ENCODE results near the gene PEX12.

Gene PEX12

DNA sequence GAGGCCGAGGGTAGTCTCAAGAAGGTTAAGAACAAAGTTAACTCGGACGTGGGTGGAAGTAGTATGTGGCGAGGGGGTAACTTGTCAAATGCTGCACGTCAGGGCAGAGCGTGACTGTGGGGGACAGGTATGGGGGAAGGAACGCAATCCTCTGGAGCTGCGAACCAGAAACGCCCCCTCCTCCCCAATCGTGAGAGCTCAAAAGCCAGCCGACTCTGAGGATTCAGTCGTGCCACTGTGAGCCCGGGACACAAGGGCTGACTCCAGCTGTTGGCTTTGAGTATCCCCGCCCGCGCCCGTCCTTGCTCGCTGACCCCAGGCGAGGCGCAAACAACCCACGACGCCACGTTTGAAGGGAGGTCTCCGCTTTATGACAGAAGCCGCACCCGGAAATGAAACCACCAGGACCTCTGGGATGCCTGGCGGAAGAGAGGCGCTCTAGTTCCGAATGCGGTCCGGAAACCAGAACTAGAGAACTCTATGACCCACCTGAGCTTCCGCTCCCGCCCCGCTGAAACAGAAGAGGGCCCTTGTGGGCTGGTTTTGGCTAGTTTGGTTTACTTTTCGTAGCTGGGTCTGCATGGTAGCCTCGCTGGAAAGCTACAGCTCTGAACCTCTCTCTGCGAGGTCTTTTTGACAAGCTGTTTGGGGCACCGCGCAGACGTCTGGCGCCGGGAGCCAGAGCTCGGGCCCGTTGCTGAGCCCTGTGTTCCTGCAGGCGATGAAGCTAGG, at the start of gene PEX12:
Gene PEX12, minus strand, starts transcription at position 375 of the 732 bp plus-strand sequence. CDS start 550 bp downstream, outside the sequence.
- H3K27ac ChIP-seq = peak within 1 kb of the TSS; percentile 92
- TF ChIP-seq, protein P1, sequence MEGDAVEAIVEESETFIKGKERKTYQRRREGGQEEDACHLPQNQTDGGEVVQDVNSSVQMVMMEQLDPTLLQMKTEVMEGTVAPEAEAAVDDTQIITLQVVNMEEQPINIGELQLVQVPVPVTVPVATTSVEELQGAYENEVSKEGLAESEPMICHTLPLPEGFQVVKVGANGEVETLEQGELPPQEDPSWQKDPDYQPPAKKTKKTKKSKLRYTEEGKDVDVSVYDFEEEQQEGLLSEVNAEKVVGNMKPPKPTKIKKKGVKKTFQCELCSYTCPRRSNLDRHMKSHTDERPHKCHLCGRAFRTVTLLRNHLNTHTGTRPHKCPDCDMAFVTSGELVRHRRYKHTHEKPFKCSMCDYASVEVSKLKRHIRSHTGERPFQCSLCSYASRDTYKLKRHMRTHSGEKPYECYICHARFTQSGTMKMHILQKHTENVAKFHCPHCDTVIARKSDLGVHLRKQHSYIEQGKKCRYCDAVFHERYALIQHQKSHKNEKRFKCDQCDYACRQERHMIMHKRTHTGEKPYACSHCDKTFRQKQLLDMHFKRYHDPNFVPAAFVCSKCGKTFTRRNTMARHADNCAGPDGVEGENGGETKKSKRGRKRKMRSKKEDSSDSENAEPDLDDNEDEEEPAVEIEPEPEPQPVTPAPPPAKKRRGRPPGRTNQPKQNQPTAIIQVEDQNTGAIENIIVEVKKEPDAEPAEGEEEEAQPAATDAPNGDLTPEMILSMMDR (conservative IDR thresholded peaks at IDR 0.05) = 0 out of 2 replicates have a peak, but pooled peaks have one; percentile 8

DNA sequence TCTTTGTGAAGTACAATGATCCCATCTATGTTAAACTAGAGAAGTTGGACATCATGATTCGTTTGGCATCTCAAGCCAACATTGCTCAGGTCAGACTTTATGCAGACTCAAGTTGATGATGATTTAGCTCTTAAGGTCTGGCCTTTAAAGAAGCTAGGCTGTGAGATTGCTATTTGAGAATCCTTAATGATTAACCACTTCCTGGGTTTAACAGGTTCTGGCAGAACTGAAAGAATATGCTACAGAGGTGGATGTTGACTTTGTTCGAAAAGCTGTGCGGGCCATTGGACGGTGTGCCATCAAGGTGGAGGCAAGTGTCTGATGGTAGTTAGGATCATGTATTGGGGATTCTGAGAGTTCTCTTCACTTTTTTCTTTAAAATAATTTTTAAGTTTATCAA, 49.0 kb upstream of the PEX12 start:
- H3K27ac ChIP-seq = peak overlapping the region; percentile 88
- TF ChIP-seq, protein P1 (conservative IDR thresholded peaks at IDR 0.05) = no peak

DNA sequence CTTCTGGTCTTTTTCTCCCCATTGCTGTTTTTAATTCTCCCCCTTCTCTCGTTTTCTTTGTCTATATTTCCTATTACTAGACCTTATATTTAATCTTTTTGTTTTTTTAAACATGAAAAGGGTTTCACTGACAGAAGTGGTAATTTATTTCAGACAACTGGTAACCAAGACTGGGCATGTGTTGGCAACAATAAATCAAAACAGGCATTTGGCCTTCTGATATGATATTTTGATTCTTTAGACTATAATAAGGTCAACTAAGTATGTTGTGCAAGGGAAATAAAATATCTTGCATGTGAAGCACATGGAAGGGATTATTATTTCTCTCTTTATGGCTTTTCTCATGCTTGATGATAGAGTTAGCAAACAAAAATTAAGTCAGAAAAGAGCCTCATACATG, 43.4 kb upstream of the PEX12 start:
- TF ChIP-seq, protein P1 (conservative IDR thresholded peaks at IDR 0.05) = no peak
- H3K27ac ChIP-seq = no peak overlapping the region

DNA sequence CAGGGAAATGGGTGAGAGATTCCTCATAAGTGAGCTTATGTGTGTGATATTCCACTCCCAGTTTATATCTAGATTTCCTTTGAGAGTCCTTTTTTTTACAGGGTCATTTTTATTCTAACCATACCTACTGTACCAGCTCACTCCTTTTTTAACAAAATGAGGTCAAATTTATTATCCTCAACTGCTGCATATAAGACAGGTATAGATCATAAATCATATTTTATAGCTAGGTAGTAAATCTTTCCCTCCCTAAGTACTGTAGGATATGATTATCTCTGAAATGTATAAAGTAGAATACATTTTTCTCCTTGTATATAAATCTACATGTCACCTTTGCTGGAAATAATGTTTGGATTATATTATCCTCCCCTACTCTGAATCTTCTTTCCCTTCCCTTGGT, 40.3 kb upstream of the PEX12 start:
- TF ChIP-seq, protein P1 (conservative IDR thresholded peaks at IDR 0.05) = no peak
- H3K27ac ChIP-seq = peak overlapping the region; percentile 34

DNA sequence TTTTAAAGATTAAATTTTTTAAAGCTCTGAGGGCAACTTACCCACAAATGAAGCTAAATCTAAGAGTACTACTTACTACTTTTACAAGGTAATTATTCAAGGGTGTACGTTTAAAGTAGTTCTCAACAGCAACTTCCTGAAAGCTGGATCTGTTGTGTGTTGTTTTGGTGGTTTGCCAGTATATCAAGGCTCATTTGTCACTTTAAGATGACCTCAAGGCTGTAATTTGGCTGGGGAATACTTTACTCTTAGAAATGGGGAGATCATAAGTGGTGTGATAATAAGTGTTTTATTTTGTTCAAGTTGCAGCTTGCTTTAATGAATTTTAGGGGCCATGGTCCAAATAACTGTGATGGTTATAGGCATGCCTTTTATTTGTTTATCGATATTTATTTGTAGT, 39.1 kb upstream of the PEX12 start:
- TF ChIP-seq, protein P1 (conservative IDR thresholded peaks at IDR 0.05) = no peak
- H3K27ac ChIP-seq = peak overlapping the region; percentile 34

DNA sequence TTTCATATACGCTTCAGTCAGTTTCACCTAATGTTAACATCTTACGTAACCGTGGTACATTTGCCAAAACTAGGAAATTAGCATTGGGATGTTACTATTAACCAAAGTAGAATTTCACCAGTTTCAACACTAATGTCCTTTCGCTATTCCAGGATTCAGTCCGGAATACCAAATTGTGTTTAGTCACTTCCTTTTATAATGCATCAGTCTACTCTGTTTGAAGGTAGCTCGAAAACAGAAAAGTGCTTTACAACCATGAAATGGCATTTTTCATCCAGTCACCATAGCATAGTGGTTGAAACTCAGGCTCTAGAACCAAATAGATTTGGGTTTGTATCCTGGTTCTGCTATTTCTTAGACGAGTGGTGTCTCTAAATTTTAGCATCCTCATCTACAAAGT, 38.2 kb upstream of the PEX12 start:
- TF ChIP-seq, protein P1 (conservative IDR thresholded peaks at IDR 0.05) = no peak
- peak overlapping the region; percentile 34; the same call in 1 of the 2 replicates for H3K27ac ChIP-seq

DNA sequence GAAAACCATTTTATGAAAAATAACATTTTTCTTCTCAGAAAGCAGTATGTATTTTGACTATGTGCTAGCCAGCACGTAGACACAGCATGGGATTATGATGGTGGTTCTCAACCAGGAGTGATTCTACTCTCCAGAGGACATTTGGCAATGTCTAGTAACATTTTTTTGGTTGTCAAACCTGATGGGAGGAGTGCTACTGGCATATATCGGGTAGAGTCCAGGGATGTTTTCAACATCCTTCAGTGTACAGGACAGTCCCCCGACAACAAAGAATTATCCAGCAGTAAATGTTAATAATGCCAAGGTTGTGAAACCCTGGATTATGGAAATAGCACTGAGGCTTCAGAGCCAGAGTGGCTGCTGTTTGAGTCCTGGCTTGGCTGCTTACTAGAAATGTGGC, 36.4 kb upstream of the PEX12 start:
- H3K27ac ChIP-seq = no peak overlapping the region
- TF ChIP-seq, protein P1 (conservative IDR thresholded peaks at IDR 0.05) = no peak

All from VCaP (cell line).